TTC549 (cell line): ENCODE data around the gene FEN1.

Experiments
- FAIRE-seq: peaks from 2 replicates; lab custom pipeline; 2012; peaks lifted over from hg19 to GRCh38; lab: Jason Lieb, UNC

Gene FEN1

DNA sequence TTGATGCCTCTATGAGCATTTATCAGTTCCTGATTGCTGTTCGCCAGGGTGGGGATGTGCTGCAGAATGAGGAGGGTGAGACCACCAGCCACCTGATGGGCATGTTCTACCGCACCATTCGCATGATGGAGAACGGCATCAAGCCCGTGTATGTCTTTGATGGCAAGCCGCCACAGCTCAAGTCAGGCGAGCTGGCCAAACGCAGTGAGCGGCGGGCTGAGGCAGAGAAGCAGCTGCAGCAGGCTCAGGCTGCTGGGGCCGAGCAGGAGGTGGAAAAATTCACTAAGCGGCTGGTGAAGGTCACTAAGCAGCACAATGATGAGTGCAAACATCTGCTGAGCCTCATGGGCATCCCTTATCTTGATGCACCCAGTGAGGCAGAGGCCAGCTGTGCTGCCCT lies 2.7 kb downstream of the FEN1 start:
- FAIRE-seq: no peak

DNA sequence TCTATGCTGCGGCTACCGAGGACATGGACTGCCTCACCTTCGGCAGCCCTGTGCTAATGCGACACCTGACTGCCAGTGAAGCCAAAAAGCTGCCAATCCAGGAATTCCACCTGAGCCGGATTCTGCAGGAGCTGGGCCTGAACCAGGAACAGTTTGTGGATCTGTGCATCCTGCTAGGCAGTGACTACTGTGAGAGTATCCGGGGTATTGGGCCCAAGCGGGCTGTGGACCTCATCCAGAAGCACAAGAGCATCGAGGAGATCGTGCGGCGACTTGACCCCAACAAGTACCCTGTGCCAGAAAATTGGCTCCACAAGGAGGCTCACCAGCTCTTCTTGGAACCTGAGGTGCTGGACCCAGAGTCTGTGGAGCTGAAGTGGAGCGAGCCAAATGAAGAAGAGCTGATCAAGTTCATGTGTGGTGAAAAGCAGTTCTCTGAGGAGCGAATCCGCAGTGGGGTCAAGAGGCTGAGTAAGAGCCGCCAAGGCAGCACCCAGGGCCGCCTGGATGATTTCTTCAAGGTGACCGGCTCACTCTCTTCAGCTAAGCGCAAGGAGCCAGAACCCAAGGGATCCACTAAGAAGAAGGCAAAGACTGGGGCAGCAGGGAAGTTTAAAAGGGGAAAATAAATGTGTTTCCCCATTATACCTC lies 3.3 kb downstream of the FEN1 start:
- FAIRE-seq: no peak

DNA sequence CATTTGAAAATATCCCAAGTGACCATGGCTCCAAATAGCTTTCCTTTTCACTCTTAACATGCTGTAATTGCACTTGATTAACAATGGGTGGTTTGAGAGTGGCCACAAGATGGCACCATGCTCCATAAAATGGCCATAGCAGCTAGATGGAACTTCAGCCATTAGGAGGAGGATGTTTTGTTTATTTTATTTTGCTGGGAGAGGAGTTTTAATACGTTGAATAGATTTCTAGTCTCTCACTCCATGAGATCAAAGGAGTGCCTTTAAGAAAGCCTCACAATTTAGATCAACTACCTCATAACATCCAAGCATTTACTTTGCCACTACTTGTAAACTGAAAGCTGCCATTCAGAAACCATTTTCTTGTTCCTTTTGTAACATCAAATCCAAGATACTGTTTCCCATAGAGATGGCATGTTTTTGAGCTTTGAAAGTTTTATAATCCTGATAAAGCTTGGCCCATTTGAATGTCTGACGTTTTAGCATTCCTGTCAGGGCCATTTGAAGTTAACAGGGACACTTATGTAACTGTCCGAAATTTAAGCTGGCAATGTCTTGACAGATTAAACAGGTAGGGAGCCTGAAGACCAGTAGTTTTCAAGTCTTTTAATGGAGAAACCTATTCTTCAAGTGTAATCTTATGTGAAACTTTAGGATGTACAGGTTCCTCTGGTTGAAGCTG lies 4.7 kb downstream of the FEN1 start:
- FAIRE-seq: peak; percentile 56

DNA sequence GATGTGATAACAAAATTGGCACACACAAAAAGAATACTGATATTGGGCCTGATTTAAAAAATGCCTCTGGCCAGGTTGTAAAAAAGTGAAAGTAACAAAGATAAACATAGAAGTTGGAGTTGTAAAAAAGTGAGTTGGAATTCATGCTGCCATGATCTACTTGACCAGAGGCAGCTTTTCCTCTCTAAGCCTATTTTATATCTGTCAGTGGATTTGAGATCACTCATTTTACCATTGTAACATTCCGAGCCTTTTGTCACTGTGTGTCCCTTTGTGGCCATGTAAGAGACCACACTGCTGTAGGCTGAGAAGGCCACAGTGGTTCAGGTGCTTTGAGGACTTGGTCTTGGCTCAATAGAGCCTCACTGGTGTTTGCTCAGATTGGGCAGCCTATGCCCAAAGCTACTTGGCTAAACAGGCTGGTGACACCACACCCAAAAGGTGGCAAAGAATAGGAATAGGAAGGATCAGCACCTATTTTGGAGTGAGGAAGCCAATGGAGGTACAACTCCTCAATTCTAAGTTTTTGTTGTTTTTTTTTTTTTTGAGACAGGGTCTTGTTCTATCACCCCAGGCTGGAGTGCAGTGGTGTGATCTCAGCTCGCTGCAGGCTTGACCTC lies 7.1 kb downstream of the FEN1 start:
- no peak for FAIRE-seq

DNA sequence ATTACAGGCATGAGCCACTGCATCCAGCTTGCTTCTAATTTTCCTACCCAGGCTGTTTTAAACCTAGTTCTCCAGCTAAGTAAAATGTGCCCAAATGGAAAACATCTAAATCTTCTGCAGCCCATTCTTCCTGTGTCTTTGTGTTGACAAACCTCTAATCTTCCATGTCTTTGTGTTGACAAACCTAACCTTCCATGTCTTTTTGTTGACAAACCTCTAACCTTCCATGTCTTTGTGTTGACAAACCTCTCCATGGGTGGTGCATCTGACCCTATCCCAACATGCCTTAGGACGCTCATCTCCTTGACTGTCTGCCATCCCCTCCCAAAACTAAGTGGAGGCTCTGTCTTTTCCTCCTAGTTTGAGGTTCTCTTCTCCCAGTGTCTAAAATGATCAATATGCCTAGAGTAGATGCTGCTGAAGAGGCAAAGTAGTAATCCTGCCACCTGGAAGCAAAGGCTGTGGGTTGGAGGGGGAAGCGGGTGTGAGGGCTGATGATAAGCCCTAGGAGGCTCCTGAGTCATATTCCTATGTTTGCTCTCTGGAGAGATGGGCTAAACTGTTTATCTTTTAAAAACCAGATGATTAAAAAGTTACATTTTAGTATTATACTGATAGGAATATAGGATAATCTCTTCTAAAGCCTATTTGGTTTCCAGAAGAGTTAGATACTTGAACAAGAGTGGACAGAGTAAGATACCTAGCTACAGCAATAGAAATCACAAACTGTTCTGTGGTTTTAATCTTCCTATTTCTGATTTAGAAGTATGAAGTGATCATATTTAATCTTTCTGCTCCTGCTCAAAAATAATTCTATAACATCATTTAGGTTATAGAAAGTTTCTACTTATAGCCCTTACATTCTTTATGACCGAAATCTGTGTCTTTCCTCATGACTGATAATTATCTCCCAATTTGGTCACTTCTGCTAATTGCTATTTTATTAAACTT lies 7.9 kb downstream of the FEN1 start:
- no peak for FAIRE-seq

DNA sequence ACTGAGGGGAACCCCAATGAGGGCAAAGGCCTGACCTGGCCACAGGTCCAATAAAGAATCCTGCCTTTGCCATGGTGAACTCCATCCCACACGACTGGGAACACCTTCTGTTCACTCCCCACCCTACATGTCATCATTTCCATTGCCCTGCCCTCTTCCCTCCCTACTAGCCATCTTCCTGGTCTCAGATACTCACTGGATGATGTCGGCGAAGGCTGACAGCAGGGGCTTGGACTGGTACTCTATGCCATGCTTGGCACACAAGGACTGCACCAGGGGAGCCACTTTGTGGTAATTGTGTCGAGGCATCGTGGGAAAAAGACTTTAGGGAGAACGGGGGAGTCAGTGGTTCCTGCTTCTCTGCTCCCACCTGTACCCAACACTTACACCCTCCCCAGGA lies 9.9 kb downstream of the FEN1 start:
- FAIRE-seq: no peak

DNA sequence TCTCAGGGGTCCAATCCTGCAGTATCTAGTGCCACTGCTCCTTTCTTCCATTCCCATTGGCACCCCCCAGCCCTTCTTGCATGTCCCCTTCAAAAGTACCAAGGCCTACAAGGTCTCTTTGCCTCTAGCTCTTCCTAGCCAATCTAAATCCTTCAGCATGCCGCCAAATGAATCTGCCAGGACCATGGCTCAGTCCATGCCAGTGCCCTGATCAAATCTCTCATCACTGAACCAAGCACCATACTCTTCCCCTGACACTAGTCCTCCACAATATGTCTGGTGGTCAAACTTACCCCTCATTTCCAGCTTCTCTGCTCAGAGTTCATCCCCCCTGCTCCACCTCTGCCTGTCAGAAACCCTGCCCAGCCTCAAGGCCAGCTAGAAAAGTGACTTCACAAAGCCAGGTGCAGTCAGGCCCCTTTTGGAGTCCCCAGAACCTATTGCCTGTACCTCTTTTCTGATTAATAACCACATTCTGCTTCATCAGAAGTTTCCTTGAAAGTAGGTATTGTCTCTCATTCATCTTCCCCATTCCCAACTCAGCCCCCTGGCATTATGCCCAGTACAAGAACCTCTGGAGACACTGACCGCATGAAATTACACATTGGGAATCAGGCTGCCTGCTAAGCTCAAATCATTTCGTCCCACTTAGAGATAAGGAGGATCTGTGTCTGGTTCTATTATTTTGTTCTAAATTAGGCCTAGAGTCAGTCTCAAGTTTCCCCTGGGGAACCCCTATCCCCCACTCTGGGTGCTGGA lies 11.4 kb downstream of the FEN1 start:
- FAIRE-seq: no peak

DNA sequence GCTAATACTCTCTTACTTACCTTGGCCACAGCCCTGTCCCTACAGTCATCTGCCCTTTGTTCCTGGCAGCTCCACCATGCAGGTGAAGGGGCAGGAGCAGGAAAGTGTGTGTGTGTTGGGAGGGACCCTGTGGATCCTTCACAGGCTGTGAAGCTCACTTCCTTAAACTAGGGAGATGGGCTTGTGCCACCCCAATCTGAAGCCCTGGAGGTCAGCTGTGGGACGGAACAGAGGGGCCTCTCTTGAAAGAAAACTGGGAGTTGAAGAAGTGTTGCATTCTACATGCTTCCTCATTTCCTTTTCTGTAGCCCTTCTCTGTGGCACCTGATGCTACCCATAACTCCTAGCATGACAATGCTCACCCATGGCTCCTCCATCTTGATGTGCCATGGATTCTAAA lies 12.4 kb downstream of the FEN1 start:
- no peak for FAIRE-seq

DNA sequence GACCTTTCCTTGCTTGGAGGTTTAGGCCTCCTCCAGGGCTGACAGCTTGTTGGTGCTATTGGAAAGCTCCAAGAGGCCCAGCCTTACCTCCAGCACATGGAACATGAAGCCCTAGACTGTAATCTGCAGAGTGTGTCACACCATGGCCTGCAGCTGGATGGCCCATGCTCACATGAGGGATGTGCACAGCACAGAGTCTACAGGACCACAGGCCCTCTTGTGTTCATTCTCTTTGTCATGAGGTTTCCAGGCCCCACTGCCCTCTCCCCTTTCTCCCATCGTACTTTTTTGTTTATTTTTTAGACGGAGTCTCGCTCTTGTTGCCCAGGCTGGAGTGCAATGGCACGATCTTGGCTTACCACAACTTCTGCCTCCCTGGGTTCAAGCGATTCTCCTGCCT lies 14.1 kb downstream of the FEN1 start:
- no peak for FAIRE-seq

DNA sequence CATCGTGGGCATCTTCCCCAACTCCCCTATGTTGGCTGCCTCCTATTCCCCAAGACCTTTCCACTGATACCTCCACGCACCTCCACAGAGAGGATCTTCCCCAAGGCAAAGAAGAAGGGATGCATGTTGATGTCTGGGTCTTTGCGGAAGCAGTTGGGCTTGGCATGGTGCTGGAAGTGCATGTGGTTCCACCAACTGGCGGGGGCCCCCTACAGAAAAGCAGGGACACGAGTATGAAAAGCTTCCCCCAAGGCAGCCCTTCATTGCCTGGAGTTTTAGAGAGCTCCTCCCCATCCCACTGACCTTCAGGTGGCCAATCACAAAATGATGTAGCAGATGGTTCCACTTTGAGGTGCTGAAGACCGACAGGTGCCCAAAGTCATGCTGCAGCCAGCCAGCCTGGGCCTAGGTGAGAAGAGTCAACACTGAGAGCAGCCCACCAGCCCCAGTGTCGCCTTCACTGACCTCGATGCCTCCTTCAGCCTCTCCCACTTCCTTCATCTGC lies 18.0 kb downstream of the FEN1 start:
- FAIRE-seq: no peak

DNA sequence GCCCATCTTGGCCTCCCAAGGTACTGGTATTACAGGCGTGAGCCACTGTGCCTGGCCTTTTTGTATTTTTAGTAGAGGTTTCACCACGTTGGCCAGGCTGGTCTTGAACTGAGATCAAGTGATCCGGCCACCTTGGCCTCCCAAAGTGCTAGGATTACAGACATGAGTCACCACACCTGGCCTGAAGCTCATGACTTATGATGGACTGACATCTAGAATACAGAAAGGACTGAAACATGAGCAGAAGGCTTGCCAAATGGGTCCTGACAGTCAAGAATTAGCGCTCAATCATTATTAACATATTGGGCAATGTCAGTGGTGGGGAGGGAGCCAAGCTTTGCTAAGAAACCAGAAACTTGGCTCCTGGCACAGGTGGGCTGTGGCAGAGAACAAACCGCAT lies 19.1 kb downstream of the FEN1 start:
- no peak for FAIRE-seq

DNA sequence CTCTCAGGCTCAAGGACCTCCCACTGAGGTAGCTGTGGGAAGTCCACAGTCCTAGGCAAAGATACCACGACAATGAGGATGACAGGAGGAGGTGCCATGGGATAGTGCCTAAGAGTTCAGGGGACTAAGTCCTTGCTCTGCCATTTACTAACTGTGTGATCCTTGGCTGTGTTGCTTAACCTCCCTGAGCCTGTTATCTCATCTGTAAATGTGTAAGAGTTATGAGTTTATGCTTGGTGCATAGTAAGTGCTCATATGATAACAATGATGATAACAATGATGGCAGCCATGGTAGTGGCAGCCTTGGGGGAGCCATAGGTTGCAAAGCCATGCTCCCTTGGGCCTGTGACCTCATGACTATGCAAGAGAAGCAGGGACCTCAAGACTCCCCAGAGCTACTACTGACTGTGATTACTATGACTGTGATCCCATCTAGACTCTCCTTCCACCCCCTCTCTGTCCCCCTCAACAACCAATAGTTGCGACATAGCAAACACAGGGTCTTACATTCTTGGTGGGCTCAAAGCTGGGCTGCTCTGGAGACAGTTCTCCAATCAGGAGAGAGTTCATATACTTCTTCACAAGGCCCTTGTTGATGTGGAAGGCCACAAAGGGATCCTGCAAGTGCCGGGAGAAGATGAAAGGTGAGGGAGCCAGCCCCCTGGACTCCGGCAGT lies 20.2 kb downstream of the FEN1 start:
- FAIRE-seq: no peak

DNA sequence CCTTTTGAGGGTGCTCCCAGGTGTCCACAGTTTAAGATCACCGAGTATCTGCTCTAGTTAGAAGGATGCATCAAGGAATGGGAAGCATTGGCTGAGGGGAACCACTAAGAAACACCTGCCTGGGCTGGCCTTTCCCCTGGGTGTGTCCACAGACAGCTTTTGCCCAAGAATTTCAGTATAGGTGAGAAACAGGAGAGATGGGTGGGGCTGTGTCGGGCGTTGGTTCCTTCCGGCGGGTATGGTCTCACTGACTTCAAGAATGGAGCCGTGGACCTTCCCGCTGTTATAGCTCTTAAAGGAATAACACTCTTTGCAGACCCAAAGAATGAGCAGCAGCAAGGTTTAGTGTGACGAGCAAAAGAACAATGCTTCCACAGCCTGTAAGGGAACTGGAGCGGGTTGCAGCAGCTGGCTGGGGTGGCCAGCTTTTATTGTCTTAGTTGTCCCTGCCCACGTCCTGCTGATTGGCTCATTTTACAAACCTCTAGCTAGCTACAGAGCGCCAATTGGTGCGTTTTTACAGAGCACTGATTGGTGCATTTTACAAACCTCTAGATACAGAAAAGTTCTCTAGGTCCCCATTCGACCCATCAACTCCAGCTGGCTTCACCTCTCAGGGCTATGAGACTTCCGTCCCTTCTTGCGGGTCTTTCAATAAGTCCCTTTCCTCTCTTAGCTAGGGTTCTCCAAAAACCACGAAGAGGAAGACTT lies 21.7 kb downstream of the FEN1 start:
- FAIRE-seq: no peak

DNA sequence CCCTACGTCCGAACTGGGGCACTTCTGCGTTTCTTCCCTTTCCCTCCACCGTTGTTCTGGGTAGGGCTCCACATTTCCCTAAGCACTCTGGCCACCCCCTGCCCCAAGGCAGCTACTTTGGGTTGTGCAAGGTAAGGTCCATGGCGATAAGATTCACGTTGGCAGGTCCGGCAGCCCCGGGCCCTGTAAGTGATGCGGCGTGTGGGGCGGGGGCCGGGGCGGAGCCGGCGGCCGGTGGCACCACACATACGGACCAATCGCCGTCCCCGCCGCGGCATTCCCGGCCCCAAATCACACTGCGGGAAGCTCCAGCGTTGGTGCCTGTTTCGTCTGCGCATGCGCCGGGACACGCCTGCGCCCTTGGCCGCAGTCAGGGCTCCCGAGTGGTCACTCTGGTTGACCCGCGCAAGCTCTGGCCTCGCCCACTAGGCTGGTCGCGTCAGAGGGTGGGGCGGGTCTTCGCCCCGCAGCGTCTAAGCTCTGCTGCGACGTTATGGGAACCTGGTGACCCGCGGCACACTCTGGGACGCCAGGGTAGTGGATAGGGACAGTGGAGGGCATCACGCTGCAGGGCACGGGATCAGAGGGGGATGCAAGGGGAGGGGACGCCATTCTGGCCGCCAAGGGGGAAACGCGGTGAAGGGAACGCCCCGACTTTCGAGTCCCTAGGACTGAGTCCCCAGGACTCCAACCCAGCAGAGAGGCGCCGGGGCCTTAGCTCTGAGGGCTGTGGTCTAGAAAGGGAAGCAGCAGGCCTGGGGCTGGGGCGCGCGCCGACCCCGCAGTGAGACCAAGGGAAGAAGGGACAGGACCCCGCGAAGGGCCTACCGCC lies 22.5 kb downstream of the FEN1 start:
- FAIRE-seq: peak; percentile 46

DNA sequence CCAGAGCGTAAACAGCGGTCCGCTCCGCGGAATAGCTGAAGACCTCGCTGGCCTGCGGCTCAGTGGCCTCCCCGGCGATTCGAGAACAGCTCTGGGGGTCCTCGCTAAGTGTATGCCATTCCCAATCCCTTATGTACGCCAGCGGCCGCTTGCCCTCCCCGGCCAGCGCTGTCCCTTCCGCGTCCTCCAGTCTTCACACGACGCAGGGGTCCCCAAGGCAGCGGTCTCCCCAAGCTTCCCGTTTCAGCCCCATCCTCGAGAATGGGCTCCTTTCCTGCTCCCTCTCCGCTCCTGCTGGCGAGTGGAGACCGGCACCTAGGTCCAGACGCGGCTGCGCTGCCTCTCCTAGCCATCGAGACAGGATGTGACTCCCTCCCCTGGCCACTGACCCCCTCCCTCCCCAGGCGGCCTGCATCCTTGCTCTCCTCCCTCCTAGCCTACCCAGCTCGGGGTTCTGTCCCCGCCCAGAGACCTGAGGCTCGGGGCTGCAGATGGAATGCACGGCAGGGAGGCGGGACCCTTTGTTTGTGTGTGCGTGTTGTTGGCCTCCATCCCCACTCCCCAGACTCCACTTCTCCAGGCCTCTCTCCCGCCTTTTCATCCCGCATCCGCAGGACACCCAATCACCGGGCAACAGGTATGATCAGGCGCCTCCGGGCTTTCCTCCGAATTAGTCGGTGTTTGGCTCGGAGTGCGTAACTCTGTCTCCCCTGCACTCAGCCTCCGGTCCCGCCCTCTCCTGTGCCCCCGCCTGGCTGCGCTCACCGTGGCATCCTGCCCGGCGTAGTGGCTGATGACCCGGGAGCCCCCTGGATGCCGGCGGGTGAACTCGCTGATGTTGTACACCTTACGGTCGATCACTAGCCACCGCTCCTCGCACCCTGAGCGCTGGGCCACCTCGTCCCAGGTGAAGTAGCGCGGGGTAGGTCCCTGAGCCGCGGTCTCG lies 23.4 kb downstream of the FEN1 start:
- no peak for FAIRE-seq

DNA sequence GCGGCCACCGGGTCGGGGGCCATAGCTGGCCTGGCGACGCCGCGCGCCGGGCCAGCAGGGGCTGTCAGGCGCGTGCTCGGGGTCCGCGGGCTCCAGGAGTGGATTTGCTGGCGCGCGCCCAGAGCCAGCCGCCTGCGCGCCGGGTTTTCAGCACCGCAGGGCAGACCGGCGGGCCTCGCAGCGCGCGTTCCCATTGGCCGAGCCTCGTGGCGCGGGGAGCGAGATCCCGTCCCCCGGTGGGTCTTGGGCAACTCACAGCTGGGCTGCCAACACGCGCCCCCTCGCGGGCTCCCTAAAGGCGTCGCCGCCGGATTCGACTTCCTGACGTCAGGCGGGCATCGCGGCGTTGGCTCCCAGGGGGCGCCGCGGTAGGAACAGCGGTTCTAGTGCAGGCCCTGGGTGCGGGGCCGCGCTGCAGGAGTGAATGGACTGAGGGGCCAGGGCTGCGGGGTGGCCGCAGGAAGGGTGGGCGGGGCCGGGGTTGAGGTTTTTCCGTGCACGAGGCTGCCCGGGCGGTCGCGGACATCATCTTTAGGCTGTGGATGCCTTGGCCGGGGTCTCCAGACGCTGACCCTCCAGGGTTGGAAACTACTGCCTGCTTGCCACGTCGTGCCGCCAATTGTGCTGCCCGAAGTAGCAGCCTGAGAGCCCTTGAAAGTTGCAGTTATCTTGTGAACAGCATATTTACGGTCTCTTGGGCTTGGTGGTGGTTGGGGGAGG lies 24.2 kb downstream of the FEN1 start, which contains the start of gene FADS1:
FADS1 (minus strand) TSS at position 268 of the 720 bp plus-strand sequence; CDS start at position 194, 74 bp downstream.
- FAIRE-seq: no peak

DNA sequence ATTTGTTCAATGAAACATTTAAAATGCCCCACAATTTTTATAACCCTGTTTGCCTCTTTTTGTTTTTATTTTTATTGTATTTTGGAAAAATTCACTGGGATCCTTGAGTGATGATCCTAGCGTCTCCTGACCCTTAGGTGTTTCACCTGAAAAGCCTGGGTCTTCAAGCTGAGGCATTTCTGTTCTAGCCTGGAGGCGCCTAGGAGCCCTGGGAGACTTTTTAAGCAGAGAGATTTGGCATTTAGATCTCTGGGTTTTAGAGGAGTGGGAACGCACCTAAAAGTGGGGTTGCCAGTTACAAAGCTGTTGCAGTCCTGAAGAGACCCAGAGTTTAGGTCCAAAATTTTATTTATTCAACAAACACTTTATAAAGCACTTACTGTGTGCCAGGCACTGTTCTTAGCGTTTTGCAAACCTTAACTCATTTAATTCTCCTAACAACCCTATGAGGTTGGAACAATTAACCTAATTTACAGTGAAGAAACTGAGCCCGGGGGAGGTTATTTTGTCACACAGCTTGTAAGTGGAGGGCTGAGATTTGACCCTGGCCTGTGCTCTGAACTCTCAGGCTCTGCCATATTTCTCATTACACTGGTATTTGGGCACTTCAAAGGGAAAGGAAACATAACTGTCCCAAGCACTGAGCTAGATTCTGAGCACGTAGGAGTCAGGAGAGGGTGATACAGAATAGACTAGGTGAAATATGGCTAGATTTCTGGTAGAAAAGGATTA lies 24.9 kb downstream of the FEN1 start:
- FAIRE-seq: no peak
